ENCODE data around the gene MRPL4. TPM values are rescaled to one million over a fixed set of nuclear protein-coding genes. Genes with fewer than 3 reads are reported as not detected.

The MRPL4 gene
- total and polyA plus RNA-seq, 2 experiments from 2014 or later: 92.0 to 171 TPM

- H3K27ac ChIP-seq (ENCODE audit: low read depth): no peak overlapping the region
- Mint-ChIP-seq H3K4me1 (peaks cover 4% of the 10 kb centered on the region), H3K27ac (no peak overlapping the region), H3K9me3 (peaks cover 2% of the 10 kb centered on the region; the same call in 2 of the 3 replicates), H3K36me3 (ENCODE audit: low read depth) (peaks cover 51% of the 10 kb centered on the region), H3K27me3 (ENCODE audit: insufficient read depth, low read depth, poor library complexity) (peaks cover 8% of the 10 kb centered on the region), H3K4me3 (no peak overlapping the region)
- H2AFZ ChIP-seq: no peak overlapping the region
- ATAC-seq: no peak
- peaks cover 11% of the 10 kb centered on the region for H3K79me2 ChIP-seq (replicated peaks; ENCODE audit: insufficient read depth)
- H3F3A ChIP-seq (replicated peaks; ENCODE audit: low read depth): peaks cover 3% of the 10 kb centered on the region
- H3K36me3 ChIP-seq (ENCODE audit: insufficient read depth): peaks cover 10% of the 10 kb centered on the region
- TF ChIP-seq CREB1 (CRISPR knock-in tag; IDR thresholded peaks at IDR 0.05; ENCODE audit: low read depth) (no peak), ETS1 (IDR thresholded peaks at IDR 0.05) (no peak), ZNF114 (CRISPR knock-in tag; IDR thresholded peaks at IDR 0.05) (no peak), STAT1 (IDR thresholded peaks at IDR 0.05; ENCODE audit: unreplicated experiment) (no peak), POLR2AphosphoS5 (IDR thresholded peaks at IDR 0.05; ENCODE audit: low read depth) (no peak), REST (IDR thresholded peaks at IDR 0.05; ENCODE audit: unreplicated experiment) (no peak)
- no peak overlapping the region for H3K4me3 ChIP-seq
- H3K4me2 ChIP-seq: no peak overlapping the region
- no peaks in the 10 kb centered on the region for H3K9me2 ChIP-seq (ENCODE audit: insufficient read depth)
- no peak for DNase-seq (ENCODE audit: low spot score)
- no peaks in the 10 kb centered on the region for H3K27me3 ChIP-seq (ENCODE audit: insufficient read depth)
- peaks cover 6% of the 10 kb centered on the region; the same call in 1 of the 2 replicates for H4K20me1 ChIP-seq (replicated peaks; ENCODE audit: insufficient read depth)
- no peaks in the 10 kb centered on the region for H3K4me1 ChIP-seq (ENCODE audit: insufficient read depth)
Measured at GRCh38 chr19:10256551-10256950, 4.5 kb downstream of the MRPL4 start.

GRCh38 chr19:10256970-10257615, 5.1 kb downstream of the MRPL4 start:
- H3F3A ChIP-seq (replicated peaks; ENCODE audit: low read depth): peaks cover 3% of the 10 kb centered on the region
- H4K20me1 ChIP-seq (replicated peaks; ENCODE audit: insufficient read depth): peaks cover 6% of the 10 kb centered on the region; the same call in 1 of the 2 replicates
- Mint-ChIP-seq H3K4me1 (peaks cover 4% of the 10 kb centered on the region), H3K4me3 (no peak overlapping the region; the same call in 2 of the 3 replicates), H3K27ac (no peak overlapping the region), H3K36me3 (ENCODE audit: low read depth) (peaks cover 51% of the 10 kb centered on the region), H3K9me3 (no peaks in the 10 kb centered on the region; the same call in 2 of the 3 replicates), H3K27me3 (ENCODE audit: insufficient read depth, low read depth, poor library complexity) (peaks cover 5% of the 10 kb centered on the region)
- no peaks in the 10 kb centered on the region for H3K9me2 ChIP-seq (ENCODE audit: insufficient read depth)
- H3K4me3 ChIP-seq: no peak overlapping the region
- H3K27me3 ChIP-seq (ENCODE audit: insufficient read depth): no peaks in the 10 kb centered on the region
- peaks cover 10% of the 10 kb centered on the region for H3K36me3 ChIP-seq (ENCODE audit: insufficient read depth)
- no peak overlapping the region for H3K27ac ChIP-seq (ENCODE audit: low read depth)
- H3K79me2 ChIP-seq (replicated peaks; ENCODE audit: insufficient read depth): peaks cover 11% of the 10 kb centered on the region
- no peak for ATAC-seq
- H2AFZ ChIP-seq: no peak overlapping the region
- no peaks in the 10 kb centered on the region for H3K4me1 ChIP-seq (ENCODE audit: insufficient read depth)
- DNase-seq (ENCODE audit: low spot score): no peak
- H3K4me2 ChIP-seq: no peak overlapping the region
- TF ChIP-seq CREB1 (CRISPR knock-in tag; IDR thresholded peaks at IDR 0.05; ENCODE audit: low read depth) (no peak), NANOG (IDR thresholded peaks at IDR 0.05; ENCODE audit: borderline replicate concordance) (no peak), CTCF (conservative IDR thresholded peaks at IDR 0.05; ENCODE audit: low read depth in 2 of 2) (no peak), POLR2AphosphoS5 (IDR thresholded peaks at IDR 0.05; ENCODE audit: low read depth) (no peak), EZH2 (IDR thresholded peaks at IDR 0.05; ENCODE audit: low read depth, unreplicated experiment) (no peak), STAT1 (IDR thresholded peaks at IDR 0.05; ENCODE audit: unreplicated experiment) (no peak), ZNF331 (CRISPR knock-in tag; IDR thresholded peaks at IDR 0.05; ENCODE audit: low read depth) (no peak)
